GM20000 (cell line): ENCODE results near the gene LAMTOR2.
A peak's percentile ranks its signal among the peaks of the same experiment; 100 is the strongest.

Experiments used
- DNase-seq: peaks from one replicate; pipeline ENCODE4 v3.0.0; 2012; ENCODE audit warnings: low spot score
- CTCF ChIP-seq: IDR thresholded peaks from 2 replicates; pipeline ENCODE4 v1.5.1; 2012; ENCODE audit warnings: mild to moderate bottlenecking, control low read depth; ENCODE audit errors: extremely low read depth, missing control alignments

Gene LAMTOR2

GRCh38 chr1:156054500-156055280, at the start of gene LAMTOR2:
Gene LAMTOR2, plus strand, starts transcription at chr1:156054782. Its CDS starts 108 bp downstream, at chr1:156054890.
- no peak for TF ChIP-seq CTCF
- DNase-seq: peak; percentile 95

- DNase-seq: no peak
- TF ChIP-seq CTCF: no peak
These were observed 49.6 kb upstream of the LAMTOR2 start for GRCh38 chr1:156004843-156005584.

GRCh38 chr1:156006666-156007376, 47.8 kb upstream of the LAMTOR2 start:
- DNase-seq: no peak
- no peak for TF ChIP-seq CTCF

- no peak for DNase-seq
- no peak for TF ChIP-seq CTCF
These were observed 45.2 kb upstream of the LAMTOR2 start for GRCh38 chr1:156009404-156009803.

GRCh38 chr1:156012051-156012817, 42.3 kb upstream of the LAMTOR2 start:
- TF ChIP-seq CTCF: no peak
- peak; percentile 62 for DNase-seq

GRCh38 chr1:156014829-156015228, 39.8 kb upstream of the LAMTOR2 start:
- DNase-seq: no peak
- TF ChIP-seq CTCF: no peak
